Naive B cell (primary cell): ENCODE measurements around the gene ZKSCAN2. TPM values are rescaled to one million over a fixed set of nuclear protein-coding genes. Genes with fewer than 3 reads are reported as not detected.
A peak's percentile ranks its signal among the peaks of the same experiment; 100 is the strongest.

Experiments used
- ATAC-seq, 2 donors: fragments of 150-1000 bp; cut with Tn5 transposase; 2 replicates each; pipeline ENCODE4 v1.10.0; 2021; ENCODE audit warnings: low read depth in 2 of 2, mild to moderate bottlenecking in 2 of 2, moderate library complexity in 2 of 2
- DNase-seq: peaks from one replicate; pipeline ENCODE4 v3.0.0; 2022
- H3K27ac Mint-ChIP-seq, 6 donors: one replicate each; pipeline ENCODE4 v1.8.0; 2020 to 2022; ENCODE audit warnings: mild to moderate bottlenecking in 6 of 6, mixed read lengths in 6 of 6, moderate library complexity in 5 of 6, inconsistent platforms in 2 of 6
- H3K27me3 Mint-ChIP-seq, 3 donors: one replicate each; pipeline ENCODE4 v1.8.0; 2021 to 2022; ENCODE audit warnings: mixed read lengths in 3 of 3, mild to moderate bottlenecking in 1 of 3
- H3K36me3 Mint-ChIP-seq, 2 donors: one replicate each; pipeline ENCODE4 v1.8.0; 2020 to 2022; ENCODE audit warnings: mixed read lengths in 2 of 2, inconsistent platforms in 1 of 2, mild to moderate bottlenecking in 1 of 2
- H3K4me1 Mint-ChIP-seq, 3 donors: one replicate each; pipeline ENCODE4 v1.8.0; 2020 to 2022; ENCODE audit warnings: mixed read lengths in 3 of 3, inconsistent platforms in 1 of 3, mild to moderate bottlenecking in 1 of 3, moderate library complexity in 1 of 3
- H3K4me3 Mint-ChIP-seq, 8 donors: one replicate each; pipeline ENCODE4 v1.8.0; 2020 to 2022; ENCODE audit warnings: mild to moderate bottlenecking in 8 of 8, mixed read lengths in 8 of 8, moderate library complexity in 8 of 8, inconsistent platforms in 2 of 8
- H3K9me3 Mint-ChIP-seq, 7 donors: one replicate each; pipeline ENCODE4 v1.8.0; 2020 to 2022; ENCODE audit warnings: mixed read lengths in 7 of 7, mild to moderate bottlenecking in 5 of 7, inconsistent platforms in 2 of 7, moderate library complexity in 1 of 7
- polyA plus RNA-seq, 6 donors: library from polyadenylated mRNA; unstranded; fragments of 300-500 nt; fragmentation: Illumina TruSeq; gene quantifications; one replicate each; pipeline ENCODE4 v1.2.3, GENCODE V29; 2021; ENCODE audit warnings: low read depth in 6 of 6

The ZKSCAN2 gene
- polyA plus RNA-seq, 6 donors from 2014 or later, result 0.19 to 3.8 (median 2.2) TPM

DNA sequence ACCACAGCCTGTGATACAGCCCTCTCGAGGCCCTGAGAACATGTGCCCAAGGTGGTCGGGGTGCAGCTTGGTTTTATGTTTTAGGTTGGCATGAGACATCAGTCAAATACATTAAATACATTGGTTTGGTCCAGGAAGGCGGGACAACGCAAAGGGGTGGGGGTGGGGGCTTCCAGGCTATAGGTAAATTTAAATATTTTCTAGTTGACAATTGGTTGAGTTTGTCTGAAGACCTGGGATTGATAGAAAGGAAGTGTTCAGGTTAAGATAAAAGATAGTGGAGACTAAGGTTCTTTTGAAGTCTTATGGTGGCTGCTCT, 1.2 kb upstream of the ZKSCAN2 start:
- ATAC-seq, result no peak
- no peak for DNase-seq
- H3K36me3 Mint-ChIP-seq, result no peaks in the 10 kb centered on the region
- peak overlapping the region; percentile 91 to 98 (median 96) for H3K4me3 Mint-ChIP-seq
- peaks cover 34 to 71% (median 57%) of the 10 kb centered on the region in 3 donors for H3K4me1 Mint-ChIP-seq
- H3K9me3 Mint-ChIP-seq, result peaks cover 0 to 2% (median 0%) of the 10 kb centered on the region in 7 donors
- H3K27me3 Mint-ChIP-seq, result no peaks in the 10 kb centered on the region
- H3K27ac Mint-ChIP-seq, result peak overlapping the region in 5 of 6 donors; percentile 70 to 99 (median 96)

DNA sequence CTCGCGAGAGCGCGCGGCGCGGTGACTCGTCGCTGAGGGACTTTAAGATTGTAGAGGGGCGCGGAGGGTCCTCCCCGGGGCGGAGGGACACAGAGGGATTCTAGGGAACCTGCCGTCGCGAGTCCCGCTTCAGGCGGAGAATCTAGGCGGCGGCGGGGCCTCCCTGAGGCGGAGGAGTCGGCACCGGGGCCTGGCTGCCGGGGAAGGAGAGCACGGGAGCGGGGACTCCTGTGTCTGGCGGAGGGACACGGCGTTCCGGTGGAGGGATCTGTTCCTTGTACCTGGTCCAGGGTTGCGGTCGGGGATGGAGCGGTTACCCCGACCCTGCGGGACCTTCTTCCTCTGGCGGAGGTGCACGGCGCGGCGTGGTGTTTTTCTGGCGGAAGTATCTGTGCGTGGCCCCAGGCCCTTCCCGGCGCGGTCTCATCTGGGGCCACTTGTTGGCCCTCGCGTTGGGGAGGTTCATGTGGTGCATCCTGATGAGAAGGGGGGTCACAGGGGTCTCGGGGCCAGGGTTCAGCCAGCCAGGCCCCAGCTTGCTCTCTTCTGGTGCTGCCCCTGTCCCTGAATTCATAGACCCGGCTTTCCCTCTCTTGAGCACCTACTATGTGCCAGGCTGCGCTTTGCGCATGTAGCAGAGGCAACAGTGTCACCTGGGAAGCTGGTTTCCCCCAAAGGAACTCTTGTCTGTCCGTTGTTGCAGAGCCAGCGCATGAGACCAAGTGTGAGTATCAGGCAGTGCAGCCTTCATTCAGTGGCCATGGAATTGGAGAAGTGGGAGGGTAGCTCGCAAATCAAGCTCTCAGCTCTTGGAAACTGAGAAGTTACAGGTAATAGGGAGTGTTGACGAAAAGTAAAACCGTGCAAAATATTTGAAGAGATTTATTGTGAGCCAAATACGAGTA, 563 bp upstream of the ZKSCAN2 start:
- ATAC-seq, result peak; percentile 48 to 51
- Mint-ChIP-seq H3K4me3 (peak overlapping the region; percentile 91 to 98 (median 96)), H3K36me3 (no peaks in the 10 kb centered on the region), H3K9me3 (peaks cover 0 to 2% (median 0%) of the 10 kb centered on the region in 7 donors), H3K4me1 (peaks cover 34 to 66% (median 56%) of the 10 kb centered on the region in 3 donors), H3K27ac (peak overlapping the region; percentile 95 to 99 (median 96)), H3K27me3 (no peaks in the 10 kb centered on the region)
- peak; percentile 73 for DNase-seq

DNA sequence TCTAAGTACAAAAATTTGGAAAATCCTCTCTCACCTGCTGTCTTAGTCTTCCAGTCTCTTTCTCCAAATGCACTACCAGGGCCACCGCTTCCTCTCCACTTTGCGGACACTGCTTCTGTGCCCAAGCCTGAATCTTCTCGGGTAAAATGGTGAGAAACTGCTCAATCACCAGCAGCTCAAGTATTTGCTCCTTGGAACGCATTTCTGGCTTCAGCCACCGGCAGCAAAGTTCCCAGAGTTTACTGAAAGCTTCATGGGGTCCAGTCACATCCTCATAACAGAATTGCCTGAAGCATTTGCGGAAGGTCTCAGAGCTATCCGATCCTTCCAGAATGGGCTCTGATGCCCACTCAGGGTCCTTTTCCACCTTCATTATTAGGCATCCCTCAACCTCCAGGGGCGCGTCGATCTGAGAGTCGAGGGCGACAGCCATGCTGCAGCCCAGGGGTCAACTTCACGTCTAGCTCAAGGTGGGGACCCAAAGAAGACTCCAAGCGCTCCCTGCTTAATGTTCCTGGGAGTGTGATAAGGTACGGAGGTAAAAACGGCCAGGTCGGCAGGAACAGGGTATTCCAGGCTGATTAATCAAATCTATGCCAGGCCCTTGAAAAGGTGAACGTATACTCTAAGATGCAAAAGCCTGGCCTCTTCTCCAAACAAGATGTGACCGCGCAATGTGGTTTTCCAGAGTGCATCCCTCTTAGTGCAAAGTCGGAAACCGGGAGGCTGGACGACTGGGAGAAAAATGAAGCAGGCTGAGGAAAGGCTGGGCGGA, 763 bp downstream of the ZKSCAN2 start:
- Mint-ChIP-seq H3K36me3 (peaks cover 0 to 4% of the 10 kb centered on the region in 2 donors), H3K27ac (peak overlapping the region; percentile 96 to 98 (median 97)), H3K9me3 (peaks cover 0 to 2% (median 0%) of the 10 kb centered on the region in 7 donors), H3K27me3 (no peaks in the 10 kb centered on the region), H3K4me1 (peaks cover 34 to 55% (median 47%) of the 10 kb centered on the region in 3 donors), H3K4me3 (peak overlapping the region; percentile 91 to 98 (median 98))
- ATAC-seq (peak; percentile 0 to 11), DNase-seq (no peak)

DNA sequence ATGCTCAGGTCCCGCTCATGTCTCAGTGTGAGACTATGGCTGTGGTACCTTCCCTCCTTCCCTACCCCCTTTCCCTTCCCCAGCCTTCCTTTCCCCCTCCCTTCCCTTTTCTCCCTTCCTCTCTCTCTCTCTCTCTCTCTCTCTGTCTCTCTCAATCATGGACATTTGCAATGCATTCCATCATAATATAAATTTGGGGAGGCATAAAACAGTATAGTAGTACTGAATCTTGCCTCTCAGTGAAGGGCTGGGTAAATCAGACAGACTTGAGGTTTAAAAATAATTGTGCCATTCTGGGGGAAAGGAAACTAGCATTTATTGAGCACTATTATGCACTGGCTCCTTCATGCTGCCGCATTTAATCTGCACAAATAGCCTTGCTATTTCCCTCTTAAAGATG, 4.3 kb downstream of the ZKSCAN2 start:
- no peak overlapping the region for H3K4me3 Mint-ChIP-seq
- H3K9me3 Mint-ChIP-seq, result peaks cover 0 to 4% (median 0%) of the 10 kb centered on the region in 7 donors
- peaks cover 14 to 23% (median 22%) of the 10 kb centered on the region in 3 donors for H3K4me1 Mint-ChIP-seq
- peaks cover 10 to 14% of the 10 kb centered on the region in 2 donors for H3K36me3 Mint-ChIP-seq
- no peak for DNase-seq
- peak overlapping the region in 1 of 6 donors; percentile 27 for H3K27ac Mint-ChIP-seq
- H3K27me3 Mint-ChIP-seq, result no peaks in the 10 kb centered on the region
- no peak for ATAC-seq

DNA sequence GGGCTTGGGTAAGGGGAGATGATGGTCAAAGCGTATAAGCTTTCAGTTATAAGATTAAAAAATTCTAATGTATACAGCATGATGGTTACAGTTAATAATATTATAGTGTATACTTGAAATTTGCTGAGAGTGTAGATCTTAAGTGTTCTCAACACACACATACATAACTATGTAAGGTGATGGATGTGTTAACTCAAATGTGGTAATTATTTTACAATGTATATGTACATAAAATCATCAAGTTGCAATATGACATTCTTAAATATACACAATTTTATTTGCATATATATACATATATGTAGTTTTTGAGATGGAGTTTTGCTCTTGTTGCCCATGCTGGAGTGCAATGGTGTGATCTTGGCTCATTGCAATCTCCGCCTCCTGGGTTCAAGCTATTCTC, 7.2 kb downstream of the ZKSCAN2 start:
- Mint-ChIP-seq H3K4me1 (peaks cover 0 to 4% (median 2%) of the 10 kb centered on the region in 3 donors), H3K27me3 (no peaks in the 10 kb centered on the region), H3K27ac (no peak overlapping the region), H3K9me3 (peaks cover 0 to 5% (median 0%) of the 10 kb centered on the region in 7 donors), H3K36me3 (peaks cover 23 to 34% of the 10 kb centered on the region in 2 donors), H3K4me3 (no peak overlapping the region)
- DNase-seq, result no peak
- no peak for ATAC-seq

DNA sequence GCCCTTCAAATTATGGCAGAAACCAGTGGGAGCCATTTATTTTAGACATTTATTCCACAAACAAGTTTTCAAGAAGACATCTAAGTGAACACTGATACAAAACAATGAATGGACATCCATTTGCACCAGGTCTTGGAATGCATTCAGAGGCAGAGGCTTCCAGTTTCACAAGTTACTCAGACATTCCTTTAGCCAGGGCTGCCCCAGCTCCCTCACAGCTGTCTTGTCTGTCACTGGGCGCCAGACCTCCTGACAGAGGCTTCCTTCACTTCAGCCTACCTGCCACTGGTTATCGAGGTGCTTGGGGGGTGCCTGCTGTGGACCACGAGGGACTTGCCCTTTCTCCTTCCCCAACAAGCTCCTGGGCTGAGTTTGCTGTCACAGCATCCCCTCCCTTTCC, 21.7 kb downstream of the ZKSCAN2 start:
- Mint-ChIP-seq H3K36me3 (no peaks in the 10 kb centered on the region), H3K4me3 (no peak overlapping the region), H3K27me3 (no peaks in the 10 kb centered on the region), H3K27ac (no peak overlapping the region), H3K9me3 (no peaks in the 10 kb centered on the region), H3K4me1 (peaks cover 0 to 8% (median 7%) of the 10 kb centered on the region in 3 donors)
- DNase-seq (no peak), ATAC-seq (no peak)

DNA sequence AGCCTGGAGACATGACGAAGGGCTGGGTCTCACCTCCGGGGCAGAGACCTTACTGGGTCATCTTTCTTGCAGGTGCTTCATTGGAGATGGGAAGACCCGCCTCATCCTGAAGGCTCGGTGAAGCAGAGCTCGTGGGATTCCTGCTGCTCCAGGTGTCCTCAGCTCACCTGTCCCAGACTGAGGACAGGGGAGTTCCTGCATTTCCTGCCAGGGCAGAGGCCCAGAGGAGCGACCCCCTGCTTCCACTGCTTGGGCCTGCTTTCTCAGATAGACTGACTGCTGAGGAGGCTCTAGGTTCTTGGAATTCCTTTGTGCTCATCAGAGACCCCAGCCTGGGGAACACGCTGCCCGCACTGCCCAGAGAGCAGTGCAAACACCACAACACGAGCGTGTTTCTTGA, 29.3 kb downstream of the ZKSCAN2 start:
- peaks cover 3 to 8% (median 7%) of the 10 kb centered on the region in 3 donors for H3K4me1 Mint-ChIP-seq
- H3K36me3 Mint-ChIP-seq, result no peaks in the 10 kb centered on the region
- H3K4me3 Mint-ChIP-seq, result no peak overlapping the region
- H3K9me3 Mint-ChIP-seq, result no peaks in the 10 kb centered on the region
- no peak for ATAC-seq
- no peak for DNase-seq
- no peak overlapping the region for H3K27ac Mint-ChIP-seq
- peaks cover 0 to 5% (median 0%) of the 10 kb centered on the region in 3 donors for H3K27me3 Mint-ChIP-seq

DNA sequence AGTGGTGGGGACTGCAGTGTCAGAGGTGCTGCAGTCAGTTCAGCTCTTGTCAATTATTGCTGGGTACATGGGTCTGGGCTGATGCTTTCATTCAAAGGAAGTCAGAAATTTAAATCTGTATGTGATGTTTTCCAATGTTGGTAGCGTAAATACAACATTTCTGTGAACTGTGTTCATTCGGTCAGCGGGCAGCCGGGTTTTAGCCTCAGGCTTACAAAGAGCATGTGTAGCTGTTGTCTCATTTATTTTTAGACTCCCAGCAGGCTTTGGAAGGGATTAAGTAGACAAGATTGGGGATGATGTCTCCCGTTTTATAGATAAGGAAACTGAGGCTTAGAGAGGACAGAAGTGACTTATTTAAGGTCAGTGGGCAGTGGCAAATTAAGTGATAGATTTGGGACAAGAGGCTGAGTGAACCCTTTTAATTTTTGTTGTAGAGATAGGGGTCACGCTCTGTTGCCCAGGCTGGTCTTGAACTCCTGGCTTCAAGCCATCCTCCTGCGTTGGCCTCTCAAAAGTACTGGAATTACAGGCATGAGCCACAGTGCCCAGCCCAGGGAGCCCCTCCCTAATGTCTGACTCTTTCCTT, 32.8 kb downstream of the ZKSCAN2 start:
- H3K9me3 Mint-ChIP-seq, result no peaks in the 10 kb centered on the region
- H3K4me1 Mint-ChIP-seq, result peaks cover 3 to 8% (median 6%) of the 10 kb centered on the region in 3 donors
- H3K27ac Mint-ChIP-seq, result no peak overlapping the region

DNA sequence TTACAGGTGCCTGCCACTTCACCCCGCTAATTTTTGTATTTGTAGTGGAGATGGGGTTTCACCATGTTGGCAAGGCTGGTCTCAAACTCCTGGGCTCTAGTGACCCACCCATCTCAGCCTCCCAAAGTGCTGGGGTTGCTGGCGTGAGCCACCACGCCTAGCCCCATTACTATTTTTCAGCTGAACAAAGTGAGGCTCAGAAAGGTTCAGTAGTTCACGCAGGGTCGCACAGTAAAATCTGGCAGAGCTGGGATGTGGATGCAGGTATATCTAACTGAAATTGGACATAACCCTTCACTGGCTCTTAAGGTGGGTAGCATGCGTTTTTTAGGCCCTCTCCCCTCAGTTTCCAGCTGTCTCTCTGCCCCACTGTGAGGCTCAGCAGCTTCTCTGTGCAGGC, 33.7 kb downstream of the ZKSCAN2 start:
- Mint-ChIP-seq H3K4me3 (no peak overlapping the region), H3K4me1 (peaks cover 3 to 8% (median 6%) of the 10 kb centered on the region in 3 donors), H3K27me3 (no peaks in the 10 kb centered on the region)

More for the DNA sequence above, 32.8 kb downstream of the ZKSCAN2 start:
- H3K27me3 Mint-ChIP-seq, result peaks cover 0 to 3% (median 0%) of the 10 kb centered on the region in 3 donors
- no peak for DNase-seq
- no peak overlapping the region for H3K4me3 Mint-ChIP-seq
- no peaks in the 10 kb centered on the region for H3K36me3 Mint-ChIP-seq
- no peak for ATAC-seq

DNA sequence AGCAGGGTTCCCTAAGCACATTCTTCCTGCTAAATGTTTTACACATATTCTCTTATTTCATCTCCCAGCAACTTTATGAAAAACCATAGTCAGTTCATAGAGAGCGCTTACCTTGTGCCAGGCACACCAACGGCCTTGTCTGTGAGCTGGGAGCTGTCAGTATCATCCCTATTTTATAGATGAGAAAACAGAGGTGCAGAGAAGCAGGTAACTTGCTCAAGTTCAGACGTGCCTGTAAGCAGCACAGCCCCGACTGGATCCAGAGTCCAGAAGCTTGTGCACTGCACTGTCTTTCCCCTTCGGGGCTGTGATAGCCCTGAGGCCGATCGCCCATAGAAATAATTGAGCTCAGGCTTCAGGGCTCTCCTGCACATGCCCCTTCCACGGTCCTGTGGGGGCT, 34.7 kb downstream of the ZKSCAN2 start:
- DNase-seq (no peak), ATAC-seq (no peak)
- no peaks in the 10 kb centered on the region for H3K36me3 Mint-ChIP-seq
- no peak overlapping the region for H3K27ac Mint-ChIP-seq
- peaks cover 3 to 8% (median 6%) of the 10 kb centered on the region in 3 donors for H3K4me1 Mint-ChIP-seq
- no peak overlapping the region for H3K4me3 Mint-ChIP-seq
- peaks cover 0 to 6% (median 6%) of the 10 kb centered on the region in 3 donors for H3K27me3 Mint-ChIP-seq
- no peaks in the 10 kb centered on the region for H3K9me3 Mint-ChIP-seq

More for the DNA sequence above, 33.7 kb downstream of the ZKSCAN2 start:
- H3K9me3 Mint-ChIP-seq, result no peaks in the 10 kb centered on the region
- peak overlapping the region in 1 of 6 donors; percentile 51 for H3K27ac Mint-ChIP-seq
- no peaks in the 10 kb centered on the region for H3K36me3 Mint-ChIP-seq
- ATAC-seq, result no peak
- no peak for DNase-seq

DNA sequence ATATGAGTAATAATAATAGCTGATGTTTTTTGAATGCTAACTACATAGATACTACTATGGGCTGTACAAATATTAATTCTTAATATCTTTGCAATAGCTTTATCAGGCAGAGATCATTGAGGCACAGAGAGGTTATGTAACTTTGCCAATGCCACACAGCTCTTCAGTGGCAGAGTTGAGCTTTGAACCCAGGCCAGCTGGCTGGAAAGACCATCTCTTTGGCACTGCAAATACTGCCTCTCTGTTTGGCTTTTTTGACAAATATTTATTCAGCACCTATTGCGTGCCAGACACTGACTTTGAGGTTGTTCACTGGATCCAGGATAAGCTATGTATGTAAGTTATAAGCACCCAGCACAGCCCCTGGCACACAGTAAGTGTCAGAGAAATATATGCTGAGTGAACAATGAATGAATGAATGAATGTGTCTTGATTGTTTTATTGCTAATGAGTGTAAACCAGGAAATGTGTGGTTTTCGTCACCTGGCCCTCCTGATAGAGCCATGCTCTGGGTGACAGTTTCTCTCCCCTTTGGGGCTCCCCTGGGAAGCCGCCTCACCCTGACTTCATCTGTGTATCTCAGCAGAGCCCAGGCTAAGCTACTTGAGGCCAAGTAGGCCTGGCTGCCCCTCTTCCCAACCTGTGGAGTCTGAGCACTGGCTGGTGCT, 38.4 kb downstream of the ZKSCAN2 start:
- no peak overlapping the region for H3K4me3 Mint-ChIP-seq
- H3K4me1 Mint-ChIP-seq, result no peaks in the 10 kb centered on the region
- no peak for ATAC-seq
- no peak for DNase-seq
- peaks cover 0 to 21% (median 17%) of the 10 kb centered on the region in 3 donors for H3K27me3 Mint-ChIP-seq
- no peaks in the 10 kb centered on the region for H3K9me3 Mint-ChIP-seq
- no peak overlapping the region for H3K27ac Mint-ChIP-seq
- no peaks in the 10 kb centered on the region for H3K36me3 Mint-ChIP-seq

DNA sequence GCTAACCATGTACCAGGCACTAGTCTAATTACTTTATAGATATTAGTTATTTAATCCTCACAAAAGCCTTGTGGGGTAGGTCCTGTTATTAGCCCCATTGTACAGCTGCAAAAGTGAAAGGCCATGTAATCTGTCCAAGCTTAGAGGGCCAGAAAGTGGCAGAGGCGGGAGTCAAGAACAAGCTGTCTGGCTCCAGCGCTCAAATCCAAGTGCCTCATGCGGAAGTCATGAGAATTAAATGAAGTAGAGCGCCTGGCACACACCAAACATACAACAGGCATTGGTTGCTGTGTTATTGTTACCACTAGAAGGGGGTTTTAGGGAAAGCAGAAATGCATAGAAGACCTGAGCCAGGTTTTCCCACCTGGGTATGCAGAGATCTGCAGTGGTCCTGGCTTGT, 39.7 kb downstream of the ZKSCAN2 start:
- no peaks in the 10 kb centered on the region for H3K4me1 Mint-ChIP-seq
- H3K27me3 Mint-ChIP-seq, result peaks cover 0 to 23% (median 17%) of the 10 kb centered on the region in 3 donors
- H3K27ac Mint-ChIP-seq, result peak overlapping the region in 1 of 6 donors; percentile 32
- no peak overlapping the region for H3K4me3 Mint-ChIP-seq
- H3K9me3 Mint-ChIP-seq, result no peaks in the 10 kb centered on the region
- ATAC-seq, result no peak
- H3K36me3 Mint-ChIP-seq, result no peaks in the 10 kb centered on the region
- no peak for DNase-seq

DNA sequence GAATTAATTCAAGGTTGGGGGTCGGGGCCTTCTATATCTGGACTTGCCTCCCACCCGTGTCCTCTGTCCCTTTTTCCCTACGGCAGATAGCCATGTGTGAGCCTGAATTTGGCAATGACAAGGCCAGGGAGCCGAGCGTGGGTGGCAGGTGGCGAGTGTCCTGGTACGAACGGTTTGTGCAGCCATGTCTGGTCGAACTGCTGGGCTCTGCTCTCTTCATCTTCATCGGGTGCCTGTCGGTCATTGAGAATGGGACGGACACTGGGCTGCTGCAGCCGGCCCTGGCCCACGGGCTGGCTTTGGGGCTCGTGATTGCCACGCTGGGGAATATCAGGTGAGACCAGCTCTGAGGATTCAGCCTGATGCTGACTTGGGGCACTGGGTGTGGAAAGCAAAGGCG, 40.5 kb downstream of the ZKSCAN2 start:
- ATAC-seq, result no peak
- H3K27ac Mint-ChIP-seq, result no peak overlapping the region
- DNase-seq, result no peak
- no peaks in the 10 kb centered on the region for H3K4me1 Mint-ChIP-seq
- H3K9me3 Mint-ChIP-seq, result no peaks in the 10 kb centered on the region
- peak overlapping the region in 1 of 8 donors; percentile 47 for H3K4me3 Mint-ChIP-seq
- H3K36me3 Mint-ChIP-seq, result no peaks in the 10 kb centered on the region
- H3K27me3 Mint-ChIP-seq, result peaks cover 0 to 23% (median 17%) of the 10 kb centered on the region in 3 donors
